ENCODE measurements around the gene FMN2.

Gene FMN2

GRCh38 chr1:240457203-240457602 is 365.5 kb downstream of the FMN2 start:
- DNase-seq: no peak

GRCh38 chr1:240462277-240462676 is 370.6 kb downstream of the FMN2 start:
- no peak for DNase-seq

GRCh38 chr1:240462766-240463395 is 371.2 kb downstream of the FMN2 start:
- no peak for DNase-seq

- DNase-seq: no peak
Measured at GRCh38 chr1:240464099-240464498, 372.4 kb downstream of the FMN2 start.

- no peak for DNase-seq
Measured at GRCh38 chr1:240465531-240465940, 373.9 kb downstream of the FMN2 start.

GRCh38 chr1:240466509-240466908 is 374.8 kb downstream of the FMN2 start:
- no peak for DNase-seq

- DNase-seq: no peak
Measured at GRCh38 chr1:240467895-240468294, 376.2 kb downstream of the FMN2 start.

GRCh38 chr1:240468656-240469055 is 377.0 kb downstream of the FMN2 start:
- no peak for DNase-seq

GRCh38 chr1:240474133-240474614 is 382.5 kb downstream of the FMN2 start:
- no peak for DNase-seq

GRCh38 chr1:240475832-240476231 is 384.1 kb downstream of the FMN2 start:
- no peak for DNase-seq

- no peak for DNase-seq
Measured at GRCh38 chr1:240478536-240478935, 386.9 kb downstream of the FMN2 start.

GRCh38 chr1:240484804-240485443 is 393.2 kb downstream of the FMN2 start:
- DNase-seq: no peak

GRCh38 chr1:240486611-240487010 is 394.9 kb downstream of the FMN2 start:
- no peak for DNase-seq

GRCh38 chr1:240487493-240487892 is 395.8 kb downstream of the FMN2 start:
- DNase-seq: no peak

GRCh38 chr1:240491156-240491555 is 399.5 kb downstream of the FMN2 start:
- DNase-seq: no peak

- DNase-seq: no peak
Measured at GRCh38 chr1:240491796-240492195, 400.1 kb downstream of the FMN2 start.

GRCh38 chr1:240492832-240493440 is 401.3 kb downstream of the FMN2 start:
- no peak for DNase-seq

GRCh38 chr1:240495601-240496000 is 403.9 kb downstream of the FMN2 start:
- no peak for DNase-seq

- no peak for DNase-seq
Measured at GRCh38 chr1:240496356-240496755, 404.7 kb downstream of the FMN2 start.

- no peak for DNase-seq
Measured at GRCh38 chr1:240496941-240497340, 405.3 kb downstream of the FMN2 start.

- DNase-seq: no peak
Measured at GRCh38 chr1:240497908-240498307, 406.2 kb downstream of the FMN2 start.

GRCh38 chr1:240498335-240498734 is 406.7 kb downstream of the FMN2 start:
- DNase-seq: no peak

- no peak for DNase-seq
Measured at GRCh38 chr1:240499012-240499411, 407.3 kb downstream of the FMN2 start.

- no peak for DNase-seq
Measured at GRCh38 chr1:240500647-240501046, 409.0 kb downstream of the FMN2 start.

All from effector CD8-positive, alpha-beta T cell (primary cell).